Activated T-helper 1 cell treated with Interleukin-2 at 50 U/mL for 16 hours (primary cell): ENCODE data around the gene LAGE3.

Experiments
- DNase-seq: peaks from one replicate; pipeline ENCODE4 v3.0.0-alpha.2; 2020; ENCODE audit warnings: low read depth

The LAGE3 gene

GRCh38 chrX:154435171-154435733 lies 43.8 kb downstream of the LAGE3 start:
- no peak for DNase-seq

DNA sequence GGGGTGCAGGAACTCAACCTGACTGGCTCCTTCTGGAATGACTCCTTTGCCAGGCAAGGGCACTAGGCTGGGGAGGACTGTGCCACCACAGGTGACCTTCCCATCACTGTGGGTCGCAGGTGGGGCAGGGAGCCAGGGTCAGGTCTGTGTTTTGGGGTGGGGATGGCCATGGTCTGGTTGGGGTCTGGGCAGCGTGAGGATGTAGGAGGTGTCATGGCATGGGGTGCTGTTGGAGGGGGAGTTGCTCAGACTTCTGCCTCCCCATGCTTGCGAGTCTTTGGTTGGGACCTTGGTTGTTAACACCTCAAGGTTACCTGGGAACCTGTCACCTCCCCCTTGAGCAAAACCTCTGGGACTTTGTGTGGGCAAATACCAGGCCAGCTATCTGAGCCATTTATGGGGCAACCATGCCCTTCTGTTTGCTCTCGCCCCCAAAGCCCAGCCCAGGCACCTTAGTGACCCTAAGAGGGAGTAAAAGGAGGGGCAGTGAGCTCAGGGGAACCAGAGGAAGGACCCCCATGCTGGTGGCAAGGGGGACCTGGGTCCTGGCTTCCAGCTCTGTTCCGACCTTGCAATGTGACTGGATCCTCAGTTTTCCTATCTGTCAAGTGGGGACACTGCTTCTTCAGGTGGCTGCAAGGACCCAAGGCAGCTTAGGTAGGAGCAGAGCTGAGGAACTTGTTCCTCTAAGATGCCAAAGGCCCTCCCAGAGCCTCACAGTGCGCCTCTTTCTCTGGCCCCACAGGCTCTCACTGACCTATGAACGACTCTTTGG lies 44.5 kb downstream of the LAGE3 start:
- DNase-seq, result no peak

- DNase-seq, result no peak
Observed at GRCh38 chrX:154433605-154434004, 45.5 kb downstream of the LAGE3 start.

- DNase-seq, result no peak
Observed at GRCh38 chrX:154432210-154432609, 46.9 kb downstream of the LAGE3 start.

- no peak for DNase-seq
Observed at GRCh38 chrX:154431341-154431740, 47.7 kb downstream of the LAGE3 start.

DNA sequence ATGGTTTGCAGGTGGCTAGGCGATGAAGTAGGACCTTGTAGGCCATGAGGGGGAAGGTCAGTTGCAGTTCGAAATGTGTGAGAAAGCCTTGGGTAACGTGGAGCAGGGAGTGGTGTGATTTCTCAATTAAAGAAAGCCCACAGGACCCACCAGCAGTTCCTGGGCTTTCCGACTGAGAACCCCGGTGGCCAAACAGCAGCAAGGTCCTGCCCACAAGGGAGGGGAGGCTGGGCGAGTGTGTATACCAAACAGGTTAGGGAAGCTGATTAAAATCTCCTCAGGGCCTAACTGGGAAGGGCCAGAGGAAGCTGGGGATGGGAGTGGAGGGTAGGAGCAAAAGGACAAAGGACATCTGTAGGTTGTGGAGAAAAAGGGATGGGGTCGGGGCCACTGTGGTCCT lies 48.2 kb downstream of the LAGE3 start:
- DNase-seq, result no peak

- DNase-seq, result no peak
Observed at GRCh38 chrX:154430479-154430878, 48.6 kb downstream of the LAGE3 start.

DNA sequence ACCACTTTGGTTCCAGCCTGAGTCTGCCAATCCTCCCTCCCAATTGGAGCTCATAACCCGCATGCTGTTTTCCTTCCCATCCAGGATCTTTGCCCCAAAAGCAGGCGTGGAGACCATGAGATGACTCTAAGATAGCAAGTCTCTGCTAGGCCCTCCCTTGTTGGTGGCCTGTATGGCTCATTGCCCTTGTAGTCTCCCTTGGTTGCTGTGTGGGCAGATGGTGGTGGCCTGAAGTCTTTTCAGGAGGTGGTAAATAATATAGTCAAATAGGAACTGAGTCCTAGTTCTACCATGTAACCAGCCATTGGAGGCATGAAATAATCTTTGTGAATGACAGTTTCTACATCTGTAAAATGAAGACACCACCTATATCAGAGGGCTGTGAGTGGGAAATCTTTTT lies 49.4 kb downstream of the LAGE3 start:
- DNase-seq, result no peak

DNA sequence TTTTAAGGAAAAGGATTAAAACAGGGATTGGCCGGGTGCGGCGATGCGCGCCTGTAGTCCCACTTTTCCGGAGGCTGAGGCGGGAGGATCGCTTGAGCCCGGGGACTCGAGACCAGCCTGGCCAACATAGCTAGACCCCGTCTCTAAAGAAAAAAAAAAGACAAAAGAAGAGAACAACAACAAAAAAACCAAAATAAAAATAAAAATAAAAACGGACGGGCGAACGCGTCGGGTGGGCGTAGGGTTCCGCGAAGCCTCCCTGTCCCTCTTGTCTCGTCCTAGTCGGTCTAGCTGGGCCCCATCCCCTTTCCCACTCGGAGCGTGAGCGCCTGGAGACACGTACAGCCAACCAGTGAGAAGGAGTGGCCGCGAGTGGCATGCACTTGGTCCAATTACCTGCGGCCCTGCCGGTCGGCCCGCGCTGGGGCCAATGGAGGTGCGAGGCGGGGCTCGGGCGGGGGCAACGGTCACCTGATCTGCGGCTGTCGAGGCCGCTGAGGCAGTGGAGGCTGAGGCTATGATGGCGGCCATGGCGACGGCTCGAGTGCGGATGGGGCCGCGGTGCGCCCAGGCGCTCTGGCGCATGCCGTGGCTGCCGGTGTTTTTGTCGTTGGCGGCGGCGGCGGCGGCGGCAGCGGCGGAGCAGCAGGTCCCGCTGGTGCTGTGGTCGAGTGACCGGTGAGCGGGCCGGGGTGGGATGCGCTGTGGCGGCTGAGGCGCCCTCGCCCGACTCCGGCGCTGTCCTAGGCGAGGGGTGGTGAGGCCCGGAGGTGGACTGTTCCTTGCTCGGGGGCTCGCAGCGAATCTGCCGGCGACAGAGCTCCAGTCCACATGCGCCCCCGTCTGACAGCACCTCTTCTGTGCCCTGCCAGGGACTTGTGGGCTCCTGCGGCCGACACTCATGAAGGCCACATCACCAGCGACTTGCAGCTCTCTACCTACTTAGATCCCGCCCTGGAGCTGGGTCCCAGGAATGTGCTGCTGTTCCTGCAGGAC lies 50.6 kb downstream of the LAGE3 start, which contains the start of gene ATP6AP1:
TSS of gene ATP6AP1 (plus strand) at position 502 of the 996 bp plus-strand sequence. CDS start at position 518, 16 bp downstream.
- peak; percentile 81 for DNase-seq
